GOT3 (cell line): ENCODE data around the gene AIFM3.

Source experiments
- DNase-seq: peaks from one replicate; lab custom pipeline; 2025; ENCODE audit warnings: mixed read lengths; lab: John Stamatoyannopoulos, UW

The AIFM3 gene

DNA sequence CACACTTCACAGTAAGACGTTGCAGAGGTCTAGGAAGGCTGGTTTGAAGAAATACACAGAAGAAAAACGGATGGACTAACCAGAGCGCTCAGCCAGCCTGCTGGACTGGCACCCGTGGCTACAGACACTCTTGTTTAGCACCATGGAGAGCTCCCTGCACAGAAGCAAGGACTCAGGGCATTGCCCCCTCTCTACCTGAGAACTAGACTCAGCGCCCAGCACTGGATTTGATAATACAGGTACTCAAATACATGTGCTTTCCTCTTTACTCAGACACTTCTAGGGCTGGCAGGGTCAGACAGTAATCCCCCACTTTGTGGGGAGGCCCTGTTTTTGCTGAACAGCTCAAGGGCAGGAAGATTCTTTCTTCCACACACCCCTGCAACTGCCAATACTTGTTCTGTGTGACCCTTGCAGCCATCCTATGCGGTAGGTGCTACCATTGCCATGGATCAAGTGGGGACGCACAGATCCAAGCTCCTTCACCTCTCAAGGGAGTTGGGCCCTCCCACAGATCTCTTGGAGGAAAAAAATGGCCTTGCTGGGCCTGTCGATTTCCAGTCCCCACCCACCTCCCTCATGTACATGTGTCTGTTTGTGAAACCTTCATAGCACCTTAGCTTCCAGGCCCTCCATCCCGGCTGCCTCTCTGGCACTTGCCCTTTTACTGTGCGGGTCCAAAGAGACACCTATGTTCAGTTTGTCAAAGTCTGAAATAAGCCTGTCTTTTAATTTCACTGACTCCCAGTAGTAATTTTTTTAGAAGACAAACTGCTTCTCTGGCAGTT is 42.8 kb downstream of the AIFM3 start:
- no peak for DNase-seq

DNA sequence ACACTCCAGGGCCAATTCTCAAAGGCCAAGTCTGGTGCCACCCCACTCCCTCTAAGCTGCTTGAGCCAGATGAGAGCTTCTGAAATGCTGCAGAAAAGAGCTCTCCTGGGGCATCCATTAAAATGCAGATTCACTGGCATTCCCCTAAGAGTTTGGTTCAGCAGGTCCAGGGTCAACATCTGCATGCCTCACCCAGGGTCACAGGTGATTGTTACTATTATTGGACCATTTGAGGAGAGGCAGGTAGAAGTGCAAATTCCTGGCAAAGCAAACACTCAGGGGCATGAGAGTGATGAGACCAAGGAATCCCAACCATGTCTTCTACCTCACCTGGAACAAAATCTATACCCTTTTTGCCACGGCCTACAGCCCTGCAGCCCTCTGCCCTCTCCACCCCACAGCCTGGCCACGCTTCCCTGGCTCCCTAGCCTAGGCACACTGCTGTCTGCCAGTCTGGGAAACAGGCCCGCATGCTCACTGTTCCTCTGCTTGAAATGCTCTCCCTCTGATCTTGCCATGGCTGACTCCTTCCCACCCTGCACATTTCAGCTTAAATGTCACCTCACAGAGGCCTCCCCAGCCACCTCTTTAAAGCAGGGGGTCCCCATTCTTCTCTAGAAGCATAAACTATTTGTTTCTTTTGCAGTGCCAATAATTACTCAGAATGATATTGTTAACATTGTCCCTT is 43.5 kb downstream of the AIFM3 start:
- no peak for DNase-seq

DNA sequence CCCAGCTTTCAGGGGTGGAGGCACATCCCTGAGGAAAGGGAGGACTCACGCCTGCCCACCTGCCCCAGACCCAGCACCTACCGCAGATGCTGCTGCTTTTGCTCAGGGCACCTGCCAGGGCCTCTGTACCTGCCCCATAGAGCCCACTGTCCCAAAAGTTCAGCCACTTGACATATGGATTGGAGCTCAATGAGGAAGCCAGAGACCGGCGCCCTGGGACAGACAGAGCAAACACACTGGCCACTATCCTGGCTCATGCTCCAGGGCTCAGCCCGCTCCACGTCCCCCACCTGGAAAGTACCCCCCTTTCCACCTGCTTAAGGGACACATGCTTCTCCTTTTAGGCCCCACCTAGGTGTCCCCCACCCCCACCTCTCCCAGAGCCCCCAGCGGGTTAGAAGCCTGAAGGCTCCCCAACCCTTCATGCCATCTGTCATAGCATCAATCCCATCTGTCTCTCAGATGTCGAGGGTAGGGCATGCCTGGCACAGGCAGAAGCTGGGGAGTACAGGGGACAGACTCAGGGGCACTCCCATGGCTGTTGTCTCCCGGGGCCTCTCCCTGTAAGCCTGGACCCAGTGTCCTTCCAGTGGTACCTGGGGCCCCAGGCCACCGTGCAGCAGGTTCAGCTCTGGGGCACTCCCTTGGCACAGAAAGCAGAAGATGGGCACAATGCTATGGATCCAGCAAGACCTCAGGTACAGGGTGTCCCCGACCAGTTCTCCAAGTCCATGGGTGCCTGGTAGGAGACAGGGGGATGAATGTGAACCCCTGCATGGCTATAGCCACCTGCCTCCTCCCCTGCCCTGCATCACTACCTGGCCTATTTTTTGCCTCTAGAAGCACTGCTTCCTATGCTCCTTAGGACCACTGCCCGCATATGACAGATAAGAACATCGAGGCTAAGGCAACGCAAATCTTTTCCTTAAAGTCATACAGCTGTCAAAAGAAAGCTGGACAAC is 45.7 kb downstream of the AIFM3 start:
- DNase-seq = no peak

DNA sequence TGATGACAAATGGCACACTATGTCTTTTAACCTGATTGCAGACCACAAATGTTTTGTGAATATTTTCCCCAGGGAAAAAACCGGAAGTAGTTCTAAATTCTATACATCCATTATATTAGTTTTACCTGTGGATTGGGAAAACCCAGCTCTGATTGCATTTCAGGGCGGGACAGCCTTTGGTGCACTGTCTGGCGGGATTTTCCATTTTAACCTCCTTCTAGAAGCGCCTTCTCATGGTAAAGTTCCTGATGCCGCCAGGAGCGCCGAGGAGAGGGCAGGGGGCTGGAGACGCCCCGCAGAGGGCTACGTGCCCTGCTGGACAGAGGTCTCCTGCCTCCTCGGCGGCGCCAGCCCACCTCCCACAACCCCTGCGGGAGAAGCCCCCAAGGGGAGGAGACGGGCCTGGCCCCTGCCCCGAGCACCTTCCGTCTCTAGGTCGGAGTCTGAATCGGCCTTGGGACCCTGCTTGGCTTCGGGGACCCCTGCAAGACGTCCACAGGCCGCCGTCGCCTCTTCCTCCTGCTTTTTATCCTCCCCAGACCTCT is 46.7 kb downstream of the AIFM3 start:
- DNase-seq = no peak

DNA sequence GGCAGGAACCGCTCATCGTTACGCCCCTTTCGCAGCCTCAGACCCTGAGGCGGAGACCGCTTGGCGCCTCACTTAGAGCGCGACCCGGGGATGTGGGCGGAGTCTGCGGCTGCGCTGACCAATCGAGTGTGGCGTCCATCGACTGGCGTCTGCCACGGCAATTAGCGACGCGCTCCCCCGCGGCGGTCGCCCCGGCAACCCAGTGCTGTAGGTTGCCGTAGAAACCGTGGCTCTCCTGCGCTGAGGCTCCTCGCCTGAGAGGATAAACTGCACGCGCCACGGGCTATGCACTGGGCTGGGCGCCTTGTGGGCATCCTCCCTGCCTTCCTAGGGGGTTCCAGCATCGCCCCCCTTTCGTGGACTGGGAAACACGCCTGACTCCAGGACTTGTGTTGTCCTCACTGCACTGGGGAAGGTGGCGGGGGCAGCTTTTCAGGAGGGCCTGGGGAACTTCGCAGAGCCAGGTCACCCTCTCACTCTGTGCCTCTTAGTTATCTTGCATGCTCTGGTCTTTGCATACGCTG is 47.2 kb downstream of the AIFM3 start:
- peak; percentile 73 for DNase-seq

DNA sequence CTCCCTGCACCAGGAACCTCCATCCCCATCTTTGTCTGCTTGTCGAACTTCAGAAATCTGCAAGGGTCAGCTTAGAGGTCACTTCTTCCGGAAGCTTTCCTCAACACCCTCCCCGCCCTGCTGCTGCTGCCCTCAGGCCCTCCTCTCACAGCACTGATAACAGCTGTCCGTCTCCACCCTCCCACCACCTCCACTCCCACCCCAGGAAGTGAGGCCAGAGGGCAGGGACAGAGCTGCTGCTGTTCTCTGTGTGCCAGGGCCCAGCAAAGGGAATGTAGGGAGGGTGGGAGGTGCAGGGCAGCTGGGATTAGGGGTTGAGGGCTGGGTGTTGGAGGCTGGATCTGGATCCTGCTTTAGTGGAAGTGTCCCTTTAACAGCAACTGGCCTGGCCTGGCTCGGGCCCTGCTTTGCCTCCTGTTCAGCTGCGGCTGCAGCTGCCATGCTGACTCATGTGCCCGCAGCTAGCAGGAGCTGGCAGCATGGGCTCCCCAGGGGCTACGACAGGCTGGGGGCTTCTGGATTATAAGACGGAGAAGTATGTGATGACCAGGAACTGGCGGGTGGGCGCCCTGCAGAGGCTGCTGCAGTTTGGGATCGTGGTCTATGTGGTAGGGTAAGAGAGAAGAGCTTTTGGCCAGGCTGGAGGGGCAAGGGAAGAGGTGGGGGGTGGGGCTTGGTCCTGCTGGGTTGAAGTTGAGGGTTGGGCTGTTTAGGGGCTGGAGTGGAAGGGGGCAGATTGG is 47.8 kb downstream of the AIFM3 start, which contains the start of gene P2RX6:
P2RX6 (plus strand) TSS at position 440 of the 740 bp plus-strand sequence; CDS start at position 450, 10 bp downstream.
- DNase-seq = peak; percentile 17

DNA sequence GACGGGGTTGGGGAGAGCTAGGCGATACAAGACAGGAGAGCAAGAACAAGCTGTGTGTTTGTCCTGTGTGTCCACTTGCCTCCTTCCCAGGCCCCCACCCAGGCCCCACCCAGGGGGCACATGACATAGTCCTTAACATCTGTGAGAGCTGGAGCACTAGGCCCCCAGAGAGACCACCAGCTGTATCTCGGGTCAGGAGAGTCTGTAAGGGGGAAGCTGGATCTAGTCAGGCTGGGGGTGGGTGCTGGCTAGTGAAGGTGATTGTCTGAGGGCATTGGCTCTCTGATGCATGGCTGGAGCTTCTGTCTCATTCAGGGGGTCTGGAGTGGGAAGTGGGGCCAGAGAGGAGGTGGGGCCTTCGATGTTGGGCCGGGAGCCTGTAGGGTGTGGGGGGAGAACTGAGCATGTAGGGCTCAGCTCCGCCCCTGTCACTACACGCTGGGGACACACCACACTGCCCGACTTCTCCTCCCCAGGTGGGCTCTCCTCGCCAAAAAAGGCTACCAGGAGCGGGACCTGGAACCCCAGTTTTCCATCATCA is 48.5 kb downstream of the AIFM3 start:
- no peak for DNase-seq

DNA sequence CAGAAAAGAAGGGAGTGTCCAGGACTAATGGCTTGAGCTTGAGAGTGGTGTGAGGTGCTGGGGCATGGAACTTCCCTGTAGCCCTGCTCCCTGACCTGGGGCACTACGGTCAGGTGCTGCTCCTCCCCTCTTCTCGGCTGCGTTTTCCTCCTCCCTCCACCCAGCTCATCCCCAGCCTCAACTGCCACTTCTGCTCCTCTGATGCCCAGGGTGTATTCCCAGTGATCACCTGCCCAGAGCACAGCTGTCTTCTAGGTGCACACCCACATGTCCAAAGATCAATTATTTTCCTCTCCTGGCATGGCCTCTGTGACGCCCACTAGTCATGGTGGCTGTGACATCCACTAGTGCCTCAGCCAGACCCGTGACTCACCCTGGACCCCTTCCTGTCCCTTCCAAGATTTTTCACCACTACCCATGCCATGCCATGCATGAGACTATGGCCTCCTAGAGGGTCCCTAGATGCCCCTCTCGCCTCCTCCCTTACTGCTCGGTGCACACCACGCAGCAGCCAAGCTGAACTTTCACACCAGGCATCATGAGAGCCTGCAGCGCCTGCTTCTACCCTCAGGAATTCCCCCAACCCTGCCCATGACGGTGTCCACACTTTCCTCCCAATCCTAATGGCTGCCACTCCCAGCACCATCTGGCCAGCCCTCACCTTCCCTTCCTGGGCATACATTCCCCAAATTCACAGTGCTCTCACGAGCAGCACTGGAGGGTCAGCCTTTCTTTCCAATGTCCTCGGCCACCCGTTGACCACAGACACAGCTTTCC is 49.8 kb downstream of the AIFM3 start:
- DNase-seq = no peak

DNA sequence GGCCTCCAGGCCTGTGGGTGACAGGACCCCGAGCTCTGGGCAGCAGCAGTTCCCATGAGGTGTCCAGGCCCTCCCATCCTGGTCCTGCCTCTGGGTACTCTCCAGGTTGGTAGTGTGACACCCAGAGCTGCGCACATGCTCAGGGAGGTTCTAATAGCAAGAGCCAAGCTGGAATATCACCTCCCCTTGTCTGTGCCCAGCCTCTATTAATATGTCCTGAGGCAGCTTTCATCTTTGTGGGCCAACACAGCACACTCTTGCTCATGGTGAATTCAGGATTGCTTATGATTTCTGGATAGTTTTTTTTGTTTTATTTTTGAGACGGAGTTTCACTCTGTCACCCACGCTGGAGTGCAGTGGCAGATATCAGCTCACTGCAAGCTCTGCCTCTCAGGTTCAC is 51.3 kb downstream of the AIFM3 start:
- no peak for DNase-seq

DNA sequence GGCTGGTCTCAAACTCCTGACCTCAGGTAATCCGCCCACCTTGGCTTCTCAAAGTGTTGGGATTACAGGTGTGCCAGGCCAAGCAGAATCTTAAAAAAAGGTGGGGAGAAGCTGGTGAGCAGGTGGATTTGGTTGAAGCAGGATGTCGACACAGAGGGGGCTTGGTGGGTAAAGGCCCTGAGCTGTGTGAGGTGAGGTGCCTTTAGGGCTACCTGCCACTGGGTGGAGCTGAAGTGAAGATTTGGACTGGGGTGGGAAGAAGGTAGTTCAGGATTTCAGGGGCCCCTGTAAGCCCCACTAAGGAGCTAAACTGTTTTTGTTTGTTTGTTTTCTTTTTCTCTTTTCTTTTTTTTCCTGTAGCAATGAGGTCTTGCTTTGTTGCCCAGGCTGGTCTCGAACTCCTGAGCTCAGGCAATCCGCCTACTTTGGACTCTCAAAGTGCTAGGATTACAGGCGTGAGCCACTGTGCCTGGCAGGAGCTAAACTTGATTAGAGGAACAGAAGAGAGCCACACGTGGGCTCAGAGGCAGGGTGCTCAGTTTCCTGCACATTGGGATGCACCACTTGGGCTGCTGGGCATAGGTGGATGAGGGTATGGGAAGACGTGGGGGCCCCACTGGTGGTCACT is 53.9 kb downstream of the AIFM3 start:
- no peak for DNase-seq

DNA sequence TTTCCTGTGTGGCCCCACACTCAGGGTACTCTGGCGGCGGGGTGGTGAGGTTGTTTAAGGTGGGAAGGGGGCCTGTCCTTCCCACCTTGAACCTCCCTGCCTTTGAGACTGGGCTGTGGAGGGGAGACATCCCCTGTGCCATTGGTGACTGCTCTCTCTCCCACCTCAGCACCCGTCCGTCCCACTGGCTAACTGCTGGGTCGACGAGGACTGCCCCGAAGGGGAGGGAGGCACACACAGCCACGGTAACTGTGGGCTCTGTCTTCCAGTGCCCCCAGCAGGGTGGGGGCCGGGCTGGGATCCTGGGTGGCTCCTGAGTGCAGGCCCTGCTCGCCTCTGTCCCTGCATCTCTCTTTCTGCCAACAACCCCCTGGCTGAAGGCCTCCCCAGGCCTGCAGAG is 55.5 kb downstream of the AIFM3 start:
- no peak for DNase-seq

DNA sequence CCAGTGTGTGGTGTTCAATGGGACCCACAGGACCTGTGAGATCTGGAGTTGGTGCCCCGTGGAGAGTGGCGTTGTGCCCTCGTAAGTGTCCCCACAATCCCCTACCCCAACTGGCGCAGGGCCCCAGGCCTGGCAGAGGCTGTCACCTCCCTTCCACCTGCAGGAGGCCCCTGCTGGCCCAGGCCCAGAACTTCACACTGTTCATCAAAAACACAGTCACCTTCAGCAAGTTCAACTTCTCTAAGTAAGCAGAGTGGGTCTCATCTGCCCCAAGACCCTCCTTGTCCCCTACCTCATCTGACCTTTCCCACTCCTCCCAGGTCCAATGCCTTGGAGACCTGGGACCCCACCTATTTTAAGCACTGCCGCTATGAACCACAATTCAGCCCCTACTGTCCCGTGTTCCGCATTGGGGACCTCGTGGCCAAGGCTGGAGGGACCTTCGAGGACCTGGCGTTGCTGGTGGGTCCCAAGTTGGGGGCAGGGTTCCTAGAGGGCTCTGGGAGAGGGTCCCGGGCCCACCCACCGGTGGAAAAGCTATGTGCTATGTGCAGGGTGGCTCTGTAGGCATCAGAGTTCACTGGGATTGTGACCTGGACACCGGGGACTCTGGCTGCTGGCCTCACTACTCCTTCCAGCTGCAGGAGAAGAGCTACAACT is 56.0 kb downstream of the AIFM3 start:
- DNase-seq = no peak

DNA sequence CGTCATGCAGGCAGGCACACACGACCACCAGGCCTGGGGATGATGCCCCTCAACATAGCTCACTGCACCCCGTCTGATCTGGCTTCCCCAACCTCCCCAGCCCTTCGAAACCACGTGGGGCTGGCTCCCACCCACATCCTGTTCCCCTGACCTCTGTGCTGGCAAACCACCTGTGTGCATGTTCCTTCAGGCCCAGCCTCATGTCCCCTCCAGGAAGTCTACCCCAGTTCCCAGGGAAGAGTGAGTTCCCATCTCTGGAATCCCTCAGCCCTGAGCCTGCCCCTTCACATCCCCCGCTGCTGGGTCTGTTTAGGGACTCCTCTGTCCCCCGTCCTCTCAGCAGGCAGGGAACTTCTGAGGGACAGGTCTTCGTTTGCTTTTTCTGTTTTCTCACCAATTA is 58.2 kb downstream of the AIFM3 start:
- DNase-seq = no peak

DNA sequence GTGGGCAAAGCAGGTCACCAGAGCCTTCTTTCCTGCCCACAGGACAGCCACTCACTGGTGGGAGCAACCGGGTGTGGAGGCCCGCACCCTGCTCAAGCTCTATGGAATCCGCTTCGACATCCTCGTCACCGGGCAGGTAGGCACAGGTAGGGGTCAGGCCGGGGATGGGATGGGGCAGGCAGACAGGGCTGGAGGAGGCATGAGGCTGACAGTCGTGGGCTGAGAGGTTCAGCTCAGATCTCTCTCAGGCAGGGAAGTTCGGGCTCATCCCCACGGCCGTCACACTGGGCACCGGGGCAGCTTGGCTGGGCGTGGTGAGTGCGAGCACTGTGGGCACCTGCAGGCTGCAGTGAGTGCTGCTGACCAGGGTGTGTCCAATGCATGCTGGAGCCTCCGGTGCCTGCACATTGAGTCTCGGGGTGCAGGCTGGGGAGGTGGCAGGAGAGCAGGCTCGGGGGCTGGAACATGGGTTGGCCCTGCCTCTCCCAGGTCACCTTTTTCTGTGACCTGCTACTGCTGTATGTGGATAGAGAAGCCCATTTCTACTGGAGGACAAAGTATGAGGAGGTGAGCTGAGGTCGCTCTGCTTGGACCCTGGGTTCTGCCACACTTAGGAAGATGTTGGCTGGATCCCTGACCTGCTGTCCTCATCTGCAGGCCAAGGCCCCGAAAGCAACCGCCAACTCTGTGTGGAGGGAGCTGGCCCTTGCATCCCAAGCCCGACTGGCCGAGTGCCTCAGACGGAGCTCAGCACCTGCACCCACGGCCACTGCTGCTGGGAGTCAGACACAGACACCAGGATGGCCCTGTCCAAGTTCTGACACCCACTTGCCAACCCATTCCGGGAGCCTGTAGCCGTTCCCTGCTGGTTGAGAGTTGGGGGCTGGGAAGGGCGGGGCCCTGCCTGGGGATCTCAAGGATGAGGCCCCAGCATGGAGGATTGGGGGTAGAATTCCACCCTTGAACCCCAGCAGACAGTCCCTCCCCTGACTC is 59.0 kb downstream of the AIFM3 start:
- DNase-seq = no peak

DNA sequence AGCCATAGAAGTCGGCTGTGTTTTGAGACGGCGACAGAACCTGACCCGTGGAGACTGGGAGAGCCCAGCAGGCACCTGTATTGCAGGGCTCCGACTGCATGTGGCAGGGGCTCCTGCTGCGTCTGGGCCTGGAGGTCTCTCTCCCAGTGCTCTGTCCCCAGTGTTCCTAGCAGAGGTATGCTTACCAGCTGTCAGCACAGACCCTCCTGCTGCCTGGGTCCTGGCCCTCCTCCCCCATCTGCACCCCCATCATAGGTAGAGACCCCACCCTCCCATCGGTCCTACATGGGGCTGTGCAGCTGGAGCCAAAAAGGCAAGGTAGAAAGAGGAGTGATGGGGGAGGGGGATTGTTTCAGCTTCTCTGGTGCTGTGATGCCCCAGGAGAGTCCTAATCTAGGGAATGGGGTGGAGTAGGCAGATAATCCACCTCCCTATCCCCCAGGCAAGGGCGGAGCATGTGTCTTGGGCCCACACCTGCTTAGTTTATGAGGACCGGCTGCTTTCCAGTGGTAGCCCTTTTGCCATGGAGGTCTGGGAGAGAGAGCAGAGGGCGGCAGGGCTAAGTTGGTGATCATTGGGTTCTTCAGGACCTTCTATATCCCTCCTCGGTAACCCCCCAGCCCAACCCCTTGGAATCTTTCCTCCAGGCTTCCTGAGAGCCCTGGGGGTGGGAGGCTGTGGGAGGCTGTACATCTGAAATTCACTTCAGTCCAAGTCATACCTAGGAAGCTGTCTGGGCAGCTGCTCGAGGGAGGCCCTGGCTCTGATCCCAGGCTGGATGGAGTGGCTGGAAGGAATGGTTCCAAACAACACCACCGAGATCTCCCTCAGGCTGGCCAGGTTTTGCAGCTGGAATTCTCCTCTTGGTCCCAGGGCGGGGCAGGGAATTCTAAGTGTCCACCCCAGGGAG is 60.0 kb downstream of the AIFM3 start:
- DNase-seq = no peak
